HG03025 (cell line): ENCODE data around the gene GOLM1.
"Not testable (repeated sequence)": the region's sequence is repeated elsewhere in the genome, so short reads cannot be mapped to it uniquely, and the experiment has no call there.

ENCODE experiments used
- ATAC-seq: cut with Tn5 transposase; IDR thresholded peaks from one replicate; pipeline ENCODE4 v1.9.1; 2021; ENCODE audit warnings: mild to moderate bottlenecking, moderate library complexity; ENCODE audit not compliant: unreplicated experiment, low FRiP score

GOLM1 gene

GRCh38 chr9:86091477-86091876 is 7.9 kb downstream of the GOLM1 start:
- ATAC-seq: no peak

- ATAC-seq: no peak
Measured at GRCh38 chr9:86082870-86083269, 16.5 kb downstream of the GOLM1 start.

- no peak for ATAC-seq
Measured at GRCh38 chr9:86079865-86080469, 19.4 kb downstream of the GOLM1 start.

GRCh38 chr9:86079421-86079831 is 19.9 kb downstream of the GOLM1 start:
- ATAC-seq: no peak

- no peak for ATAC-seq
Measured at GRCh38 chr9:86078731-86079130, 20.6 kb downstream of the GOLM1 start.

- no peak for ATAC-seq
Measured at GRCh38 chr9:86077276-86077675, 22.1 kb downstream of the GOLM1 start.

GRCh38 chr9:86075132-86076109 is 23.9 kb downstream of the GOLM1 start:
- ATAC-seq: no peak

GRCh38 chr9:86073839-86074238 is 25.5 kb downstream of the GOLM1 start:
- no peak for ATAC-seq

- ATAC-seq: no peak
Measured at GRCh38 chr9:86072394-86072877, 26.9 kb downstream of the GOLM1 start.

GRCh38 chr9:86069206-86069869 is 30.0 kb downstream of the GOLM1 start:
- ATAC-seq: no peak

GRCh38 chr9:86064220-86064619 is 35.1 kb downstream of the GOLM1 start:
- no peak for ATAC-seq

GRCh38 chr9:86062845-86063693 is 36.3 kb downstream of the GOLM1 start:
- no peak for ATAC-seq

GRCh38 chr9:86061972-86062739 is 37.2 kb downstream of the GOLM1 start:
- ATAC-seq: no peak

GRCh38 chr9:86057491-86057890 is 41.9 kb downstream of the GOLM1 start:
- no peak for ATAC-seq

GRCh38 chr9:86054695-86055094 is 44.7 kb downstream of the GOLM1 start:
- no peak for ATAC-seq

GRCh38 chr9:86052556-86053468 is 46.5 kb downstream of the GOLM1 start:
- no peak for ATAC-seq

- not testable (repeated sequence) for ATAC-seq
Measured at GRCh38 chr9:86048018-86048742, 51.2 kb downstream of the GOLM1 start.

- no peak for ATAC-seq
Measured at GRCh38 chr9:86047361-86047760, 52.0 kb downstream of the GOLM1 start.
